Endodermal cell (in vitro differentiated cells): ENCODE results near the gene DNM3. TPM values are rescaled to one million over a fixed set of nuclear protein-coding genes. Genes with fewer than 3 reads are reported as not detected.

Source experiments
- DNase-seq: peaks from one replicate; pipeline ENCODE4 v3.0.0-alpha.2; 2017
- H3K27ac ChIP-seq: 2 replicates; pipeline ENCODE4 v1.5.1; 2013; ENCODE audit warnings: mild to moderate bottlenecking, low read depth, low read length, moderate library complexity
- H3K27me3 ChIP-seq: 2 replicates; pipeline ENCODE4 v1.6.1; 2013; ENCODE audit warnings: mild to moderate bottlenecking, low read length, moderate library complexity; ENCODE audit not compliant: insufficient read depth, control insufficient read depth, poor library complexity, severe bottlenecking
- H3K36me3 ChIP-seq: 2 replicates; pipeline ENCODE4 v1.7.0; 2013; ENCODE audit warnings: mild to moderate bottlenecking, low read length, moderate library complexity; ENCODE audit not compliant: control insufficient read depth, insufficient read depth
- H3K4me1 ChIP-seq: one replicate; pipeline ENCODE4 v1.7.0; 2013; ENCODE audit warnings: low read length; ENCODE audit not compliant: control insufficient read depth, insufficient read depth
- H3K4me3 ChIP-seq: 2 replicates; pipeline ENCODE4 v1.5.1; 2013; ENCODE audit warnings: mild to moderate bottlenecking, low read length, moderate library complexity
- H3K9ac ChIP-seq: 2 replicates; pipeline ENCODE4 v1.6.1; 2013; ENCODE audit warnings: mild to moderate bottlenecking, low read length, moderate library complexity; ENCODE audit not compliant: poor library complexity, severe bottlenecking; ENCODE audit errors: extremely low read depth
- H3K9me3 ChIP-seq: 2 replicates; pipeline ENCODE4 v1.6.1; 2013; ENCODE audit warnings: mild to moderate bottlenecking, low read length, moderate library complexity; ENCODE audit not compliant: control insufficient read depth
- H3K27ac Mint-ChIP-seq: 2 replicates; pipeline ENCODE4 v1.8.0; 2020; ENCODE audit warnings: mixed read lengths
- H3K27me3 Mint-ChIP-seq: 2 replicates; pipeline ENCODE4 v1.8.0; 2021; ENCODE audit warnings: mild to moderate bottlenecking, mixed read lengths; ENCODE audit not compliant: insufficient read depth
- H3K36me3 Mint-ChIP-seq: 2 replicates; pipeline ENCODE4 v1.8.0; 2020; ENCODE audit warnings: low read depth, mixed read lengths
- H3K4me1 Mint-ChIP-seq: 2 replicates; pipeline ENCODE4 v1.8.0; 2020; ENCODE audit warnings: mixed read lengths
- H3K4me3 Mint-ChIP-seq: 2 replicates; pipeline ENCODE4 v1.8.0; 2020; ENCODE audit warnings: mild to moderate bottlenecking, moderate library complexity, mixed read lengths
- H3K9me3 Mint-ChIP-seq: 2 replicates; pipeline ENCODE4 v1.8.0; 2020; ENCODE audit warnings: mild to moderate bottlenecking, mixed read lengths
- CTCF ChIP-seq: fragments of 200-600 bp; sonication (generic); conservative IDR thresholded peaks from 2 replicates; pipeline ENCODE4 v1.5.0; 2021; ENCODE audit warnings: antibody characterized with exemption, mild to moderate bottlenecking
- WGBS, 2 experiments: methylation state at CpG; one replicate each; pipeline versions ENCODE4 v1.1.5 to v1.1.7; 2013; ENCODE audit warnings: missing lambda C conversion rate in 2 of 2, mixed read lengths in 1 of 2; ENCODE audit not compliant: insufficient coverage in 1 of 2, insufficient read length in 1 of 2; 5-methylcytosine and 5-hydroxymethylcytosine counted together
- total RNA-seq, 2 donors: library from RNA; stranded (reverse); fragmentation: NEBNext Ultra II Directional in 1 of 2; extraction: Animal tissue kit (Norgen Biotek cat#: 25700) in 1 of 2; gene quantifications; 2 replicates in 1 of 2; 3 replicates in 1 of 2; pipeline ENCODE4 v1.2.1, GENCODE V29; 2021

Gene DNM3
- total RNA-seq, 2 donors from 2014 or later: 0.53 to 1.8 TPM

GRCh38 chr1:172090511-172090817 lies 249.2 kb downstream of the DNM3 start:
- no peaks in the 10 kb centered on the region for H3K9me3 ChIP-seq
- DNase-seq: no peak
- H3K9ac ChIP-seq: no peak overlapping the region
- TF ChIP-seq CTCF: no peak
- no peak overlapping the region for H3K4me3 ChIP-seq
- Mint-ChIP-seq H3K36me3 (no peaks in the 10 kb centered on the region), H3K4me1 (peaks cover 4% of the 10 kb centered on the region), H3K9me3 (no peaks in the 10 kb centered on the region), H3K4me3 (no peak overlapping the region), H3K27me3 (no peaks in the 10 kb centered on the region), H3K27ac (no peak overlapping the region)
- no peak overlapping the region for H3K27ac ChIP-seq
- WGBS, 2 experiments: 50% methylated on average over 1 of the region's 1 CpG; no CpG with 5 or more reads in 1 of the 2 experiments
- no peaks in the 10 kb centered on the region for H3K4me1 ChIP-seq
- H3K27me3 ChIP-seq: no peaks in the 10 kb centered on the region
- no peaks in the 10 kb centered on the region for H3K36me3 ChIP-seq

- Histone ChIP-seq H3K4me3 (no peak overlapping the region), H3K36me3 (no peaks in the 10 kb centered on the region), H3K4me1 (no peaks in the 10 kb centered on the region), H3K9ac (no peak overlapping the region), H3K27ac (no peak overlapping the region), H3K27me3 (no peaks in the 10 kb centered on the region), H3K9me3 (no peaks in the 10 kb centered on the region)
- no peak for TF ChIP-seq CTCF
- Mint-ChIP-seq H3K27me3 (no peaks in the 10 kb centered on the region), H3K27ac (no peak overlapping the region), H3K36me3 (peaks cover 4% of the 10 kb centered on the region), H3K9me3 (peaks cover 22% of the 10 kb centered on the region), H3K4me1 (peaks cover 4% of the 10 kb centered on the region), H3K4me3 (no peak overlapping the region)
- DNase-seq: no peak
- 98% methylated on average over 2 of the region's 2 CpGs; no CpG with 5 or more reads in 1 of the 2 experiments for WGBS, 2 experiments
Observed at GRCh38 chr1:172095846-172096245, 254.5 kb downstream of the DNM3 start.

- Histone ChIP-seq H3K9me3 (no peaks in the 10 kb centered on the region), H3K4me1 (no peaks in the 10 kb centered on the region), H3K36me3 (no peaks in the 10 kb centered on the region), H3K9ac (no peak overlapping the region), H3K27me3 (no peaks in the 10 kb centered on the region), H3K4me3 (no peak overlapping the region), H3K27ac (no peak overlapping the region)
- TF ChIP-seq CTCF: no peak
- H3K27me3 Mint-ChIP-seq: no peaks in the 10 kb centered on the region
- no peaks in the 10 kb centered on the region for H3K36me3 Mint-ChIP-seq
- no peak overlapping the region for H3K4me3 Mint-ChIP-seq
- H3K27ac Mint-ChIP-seq: no peak overlapping the region
- H3K9me3 Mint-ChIP-seq: no peaks in the 10 kb centered on the region
- DNase-seq: no peak
- H3K4me1 Mint-ChIP-seq: no peaks in the 10 kb centered on the region
Observed at GRCh38 chr1:172105230-172105629, 263.9 kb downstream of the DNM3 start.
